Kidney (tissue), 14 donors: ENCODE measurements around the gene MACROD2. TPM values are rescaled to one million over a fixed set of nuclear protein-coding genes. Genes with fewer than 3 reads are reported as not detected.

Experiments used
- DNase-seq, 5 donors: peaks; one replicate each; pipeline ENCODE4 v3.0.0-alpha.2; 2013 to 2020
- FAIRE-seq: peaks from 2 replicates; lab custom pipeline; 2012; peaks lifted over from hg19 to GRCh38; lab: Jason Lieb, UNC
- H3K27ac ChIP-seq, 2 donors: one replicate each; pipeline ENCODE4 v1.7.0; 2013; ENCODE audit warnings: low read depth in 2 of 2, low read length in 2 of 2, inconsistent platforms in 1 of 2
- H3K27me3 ChIP-seq: one replicate; pipeline ENCODE4 v1.7.1; 2013; ENCODE audit warnings: low read length, inconsistent platforms; ENCODE audit not compliant: control insufficient read depth, insufficient read depth
- H3K36me3 ChIP-seq, 3 donors: one replicate each; pipeline versions ENCODE4 v1.7.0 to v1.7.1; 2013; ENCODE audit warnings: low read length in 3 of 3, control low read depth in 1 of 3, inconsistent platforms in 1 of 3; ENCODE audit not compliant: insufficient read depth in 3 of 3, control insufficient read depth in 2 of 3
- H3K4me1 ChIP-seq, 3 donors: one replicate each; pipeline versions ENCODE4 v1.7.0 to v1.7.1; 2013; ENCODE audit warnings: low read length in 3 of 3, inconsistent platforms in 1 of 3, low read depth in 1 of 3; ENCODE audit not compliant: control insufficient read depth in 2 of 3, insufficient read depth in 2 of 3
- H3K4me3 ChIP-seq, 3 donors: one replicate each; pipeline versions ENCODE4 v1.7.0 to v1.8.1; 2013; ENCODE audit warnings: low read length in 3 of 3, control low read depth in 1 of 3, inconsistent platforms in 1 of 3
- H3K9ac ChIP-seq, 3 donors: one replicate each; pipeline versions ENCODE4 v1.7.0 to v1.7.1; 2013; ENCODE audit warnings: low read length in 3 of 3, control low read depth in 1 of 3, inconsistent platforms in 1 of 3
- H3K9me3 ChIP-seq, 3 donors: one replicate each; pipeline versions ENCODE4 v1.7.0 to v1.7.1; 2013; ENCODE audit warnings: low read length in 3 of 3, control low read depth in 1 of 3, inconsistent platforms in 1 of 3; ENCODE audit not compliant: control insufficient read depth in 2 of 3, insufficient read depth in 1 of 3
- intact Hi-C: fragments of 100-400 bp; cut with DNase I; formaldehyde crosslinking; loops from one replicate; pipeline ENCODE4 v1.11.1; 2022
- polyA plus RNA-seq: library from polyadenylated mRNA; stranded (reverse); fragments of 350-450 nt; fragmentation: Illumina TruSeq; extraction: RNeasy Lipid Tissue Mini Kit (QIAGEN cat#74804); gene quantifications from one replicate; pipeline ENCODE4 v1.2.3, GENCODE V29; 2014; ENCODE audit warnings: low read depth, low replicate concordance; ENCODE audit not compliant: insufficient read depth
- total RNA-seq: library from RNA; stranded (reverse); fragmentation: NEBNext Ultra II Directional; extraction: Animal tissue kit (Norgen Biotek cat#: 25700); gene quantifications from one replicate; pipeline ENCODE4 v1.2.1, GENCODE V29; 2021
- TF ChIP-seq, protein P1 (sequence below): IDR thresholded peaks from 3 replicates; pipeline ENCODE4 v1.5.1; 2012; ENCODE audit warnings: mild to moderate bottlenecking, moderate library complexity, borderline replicate concordance; ENCODE audit not compliant: insufficient read depth; ENCODE audit errors: extremely low read depth
- donor health status: control.
- donor health status: control.
- donor health status: control.
- donor health status: control.
- donor health status: control.
- donor health status: DM: yes; HTN: yes; CAD: no.
- donor health status: Normal renal cell carcinoma (clear cell type).

The MACROD2 gene
- total and polyA plus RNA-seq, 2 donors from 2014 or later: 3.0 to 10.0 TPM

DNA sequence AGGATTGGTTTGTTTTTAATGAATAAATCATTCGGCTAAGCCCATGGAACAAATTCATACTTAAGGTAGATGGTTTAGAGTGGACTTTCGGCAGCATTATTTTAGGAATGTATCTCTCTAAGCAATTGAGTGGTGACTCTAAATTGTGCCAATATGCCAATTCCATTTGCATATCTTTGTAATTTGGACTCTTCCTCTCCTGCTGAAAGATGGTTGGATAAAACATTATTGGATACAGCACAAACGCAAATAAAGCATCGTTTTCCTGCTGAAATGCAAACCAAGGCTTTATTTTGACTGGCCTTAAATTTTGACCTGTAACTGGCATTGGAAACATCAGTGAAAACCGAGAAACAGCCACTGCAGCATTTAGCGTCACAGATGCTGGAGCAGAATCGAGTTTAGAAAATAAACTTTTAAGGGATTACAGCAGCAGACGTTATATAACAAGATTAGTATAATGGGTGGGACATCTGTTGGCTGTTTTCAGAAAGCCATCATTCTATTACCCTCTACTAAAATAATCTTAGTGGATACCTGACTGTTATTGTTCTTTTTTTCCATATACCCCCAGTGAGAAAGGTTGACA is 1852.0 kb downstream of the MACROD2 start:
- Histone ChIP-seq H3K4me3 (no peak overlapping the region), H3K27ac (no peak overlapping the region), H3K36me3 (no peaks in the 10 kb centered on the region), H3K27me3 (no peaks in the 10 kb centered on the region), H3K4me1 (no peaks in the 10 kb centered on the region), H3K9me3 (no peaks in the 10 kb centered on the region), H3K9ac (no peak overlapping the region)
- peak in 1 of 5 donors; percentile 20 for DNase-seq
- intact Hi-C loops: no loop called here
- TF ChIP-seq, protein P1, sequence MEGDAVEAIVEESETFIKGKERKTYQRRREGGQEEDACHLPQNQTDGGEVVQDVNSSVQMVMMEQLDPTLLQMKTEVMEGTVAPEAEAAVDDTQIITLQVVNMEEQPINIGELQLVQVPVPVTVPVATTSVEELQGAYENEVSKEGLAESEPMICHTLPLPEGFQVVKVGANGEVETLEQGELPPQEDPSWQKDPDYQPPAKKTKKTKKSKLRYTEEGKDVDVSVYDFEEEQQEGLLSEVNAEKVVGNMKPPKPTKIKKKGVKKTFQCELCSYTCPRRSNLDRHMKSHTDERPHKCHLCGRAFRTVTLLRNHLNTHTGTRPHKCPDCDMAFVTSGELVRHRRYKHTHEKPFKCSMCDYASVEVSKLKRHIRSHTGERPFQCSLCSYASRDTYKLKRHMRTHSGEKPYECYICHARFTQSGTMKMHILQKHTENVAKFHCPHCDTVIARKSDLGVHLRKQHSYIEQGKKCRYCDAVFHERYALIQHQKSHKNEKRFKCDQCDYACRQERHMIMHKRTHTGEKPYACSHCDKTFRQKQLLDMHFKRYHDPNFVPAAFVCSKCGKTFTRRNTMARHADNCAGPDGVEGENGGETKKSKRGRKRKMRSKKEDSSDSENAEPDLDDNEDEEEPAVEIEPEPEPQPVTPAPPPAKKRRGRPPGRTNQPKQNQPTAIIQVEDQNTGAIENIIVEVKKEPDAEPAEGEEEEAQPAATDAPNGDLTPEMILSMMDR: no peak
- FAIRE-seq: no peak

DNA sequence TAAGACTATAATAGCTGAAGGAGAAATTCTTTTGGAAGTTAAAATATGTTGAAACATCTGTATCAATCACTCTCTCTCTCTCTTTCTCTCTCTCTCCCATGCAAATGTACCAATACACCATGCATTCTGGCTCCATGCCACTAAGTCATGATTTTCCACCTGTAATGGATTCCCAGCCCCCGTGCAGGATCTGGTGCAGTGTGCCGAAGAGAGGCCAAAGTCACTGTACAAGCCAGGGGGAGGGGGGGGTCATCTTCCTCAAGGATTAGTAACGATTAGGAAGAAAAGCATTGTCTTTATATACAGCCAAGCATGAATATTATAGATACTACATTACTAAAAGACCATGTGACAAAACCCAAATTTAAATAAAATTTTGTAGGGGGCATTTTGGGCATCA is 1852.8 kb downstream of the MACROD2 start:
- no peaks in the 10 kb centered on the region for H3K9me3 ChIP-seq
- H3K36me3 ChIP-seq: no peaks in the 10 kb centered on the region
- H3K9ac ChIP-seq: no peak overlapping the region
- TF ChIP-seq, protein P1: no peak
- H3K27me3 ChIP-seq: no peaks in the 10 kb centered on the region
- H3K27ac ChIP-seq: no peak overlapping the region
- no peak for DNase-seq
- no peak overlapping the region for H3K4me3 ChIP-seq
- no peak for FAIRE-seq
- intact Hi-C loops: no loop called here
- H3K4me1 ChIP-seq: no peaks in the 10 kb centered on the region

DNA sequence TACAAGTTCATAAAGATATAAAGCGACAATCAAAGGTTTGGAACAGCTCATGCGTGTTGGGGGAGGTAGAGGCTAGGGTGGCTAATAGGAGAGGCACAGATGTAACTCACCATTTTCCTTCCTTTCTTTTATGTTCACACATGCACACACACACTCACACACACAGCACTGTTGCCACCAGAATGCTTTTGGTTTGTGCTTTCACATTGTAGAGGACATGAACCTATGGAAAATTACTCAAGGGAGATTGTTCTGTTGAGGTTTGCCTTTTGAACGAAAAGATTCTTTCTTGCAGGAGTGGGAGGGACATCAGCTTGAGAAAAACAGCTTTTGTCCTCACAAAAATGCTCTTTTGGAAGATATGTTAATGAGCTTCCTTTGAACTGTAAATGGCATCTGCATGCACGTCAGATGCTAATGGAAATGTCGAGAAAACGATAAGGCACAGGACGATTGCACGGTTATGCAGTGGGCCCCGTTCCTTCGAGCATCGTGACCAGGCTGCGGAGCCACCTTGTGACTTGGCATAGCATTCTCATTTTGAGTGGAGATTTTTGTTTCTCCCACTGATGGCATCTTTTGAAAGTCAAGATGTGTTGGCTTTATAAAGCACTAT is 1853.8 kb downstream of the MACROD2 start:
- Histone ChIP-seq H3K9me3 (no peaks in the 10 kb centered on the region), H3K27me3 (no peaks in the 10 kb centered on the region), H3K36me3 (no peaks in the 10 kb centered on the region), H3K9ac (no peak overlapping the region), H3K4me3 (no peak overlapping the region), H3K27ac (no peak overlapping the region), H3K4me1 (no peaks in the 10 kb centered on the region)
- no peak for FAIRE-seq
- TF ChIP-seq, protein P1: no peak
- DNase-seq: no peak
- intact Hi-C loops: no loop called here
